SH-SY5Y (cell line): ENCODE results near the gene TMEM190.

Experiments
- GATA2 ChIP-seq: IDR thresholded peaks from 2 replicates; pipeline ENCODE4 v1.6.1; 2011; ENCODE audit warnings: mild to moderate bottlenecking, low read depth, low read length
- GATA3 ChIP-seq: IDR thresholded peaks from 2 replicates; pipeline ENCODE4 v1.6.1; 2011; ENCODE audit warnings: low read depth, mild to moderate bottlenecking, low read length, moderate library complexity

The TMEM190 gene

DNA sequence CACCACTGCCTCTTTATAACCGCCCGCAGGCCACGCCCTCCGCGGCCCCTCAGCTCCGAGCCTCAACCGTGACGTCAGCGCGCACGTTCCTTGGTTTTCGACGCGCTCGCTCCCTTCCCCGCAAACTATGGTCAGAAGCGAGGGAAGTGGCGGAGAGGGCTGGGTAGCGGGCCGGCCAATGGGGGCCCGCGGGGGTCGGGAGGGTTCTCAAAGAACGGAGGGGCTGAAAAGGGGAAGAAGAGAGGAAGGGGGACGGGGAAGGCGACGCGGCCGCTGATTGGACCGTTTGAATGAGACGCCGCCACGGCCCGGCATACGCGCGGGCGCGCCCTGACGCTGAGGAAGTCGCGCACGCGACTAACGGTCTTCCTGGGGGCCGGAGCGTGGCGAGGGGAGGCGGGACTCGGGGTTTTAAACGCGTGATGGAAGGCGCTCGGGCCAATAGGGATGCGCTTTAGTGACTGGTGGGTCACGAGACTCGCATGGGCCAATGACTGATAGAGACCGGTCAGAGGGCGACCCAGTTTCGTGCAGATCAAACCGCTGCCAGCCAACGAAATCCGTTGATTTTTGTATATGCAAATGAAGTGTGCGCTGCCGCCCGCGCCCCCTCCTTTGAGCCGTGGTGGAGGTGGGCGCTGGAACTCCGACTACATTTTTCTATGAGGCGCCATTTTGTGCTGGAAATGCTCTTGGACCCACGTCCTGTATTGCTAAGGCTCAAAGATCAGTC, 31.3 kb downstream of the TMEM190 start:
- TF ChIP-seq GATA3 (no peak), GATA2 (no peak)

DNA sequence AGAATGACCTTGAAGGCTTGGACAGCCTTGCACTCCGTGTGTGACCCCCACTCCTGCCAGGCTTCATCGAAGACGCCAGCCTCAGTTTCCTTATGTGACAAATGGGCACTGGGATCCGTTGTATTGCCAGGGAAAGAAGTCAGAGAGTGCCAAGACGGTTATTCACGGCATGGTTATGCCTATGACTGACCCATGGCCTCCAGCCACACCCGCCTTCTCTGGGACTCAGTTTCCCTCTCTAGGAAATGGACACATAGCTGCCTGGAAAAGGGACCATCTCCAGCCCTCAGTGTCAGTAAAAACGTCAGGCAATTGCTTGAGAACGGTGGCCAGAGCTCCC, 31.9 kb downstream of the TMEM190 start:
- TF ChIP-seq GATA3 (no peak), GATA2 (no peak)

DNA sequence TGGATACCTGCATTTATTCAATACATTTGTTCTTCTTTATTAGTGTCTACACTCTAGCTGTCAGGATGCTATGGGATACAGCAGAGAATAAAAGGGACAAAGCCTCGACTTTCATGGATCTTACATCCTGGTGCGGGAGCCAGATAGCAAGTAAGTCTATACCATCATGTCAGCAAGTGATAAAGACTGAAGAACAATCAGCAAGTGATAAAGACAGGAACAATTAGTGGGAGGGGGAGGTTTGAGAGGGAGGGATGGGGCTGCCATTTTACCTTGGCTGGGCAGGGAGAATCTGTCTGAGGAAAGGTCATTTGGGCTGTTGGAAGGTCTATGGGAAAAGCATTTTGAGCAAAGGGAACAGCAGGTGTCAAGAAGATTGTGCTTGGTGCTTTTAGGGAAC, 33.5 kb downstream of the TMEM190 start:
- no peak for TF ChIP-seq GATA3
- TF ChIP-seq GATA2 = no peak

DNA sequence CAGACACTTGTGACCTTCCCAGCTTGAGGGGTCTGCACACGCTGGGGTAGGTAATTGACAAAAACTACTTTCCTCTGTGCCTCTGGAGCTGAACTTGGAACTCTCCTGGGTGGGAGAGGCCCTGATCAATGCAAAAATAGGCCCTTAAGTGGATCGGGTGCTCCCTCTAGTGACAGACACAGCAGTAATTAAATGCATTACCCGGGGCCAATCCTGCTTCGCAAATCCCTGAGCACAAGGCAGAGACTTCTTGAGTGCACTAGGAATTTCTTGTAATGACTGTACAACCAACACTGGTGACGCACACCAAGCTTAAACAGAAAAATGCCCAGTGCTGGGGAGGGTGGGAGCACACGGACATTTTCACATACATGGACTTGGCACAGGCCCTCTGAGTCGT, 41.6 kb downstream of the TMEM190 start:
- TF ChIP-seq GATA3 (no peak), GATA2 (no peak)

DNA sequence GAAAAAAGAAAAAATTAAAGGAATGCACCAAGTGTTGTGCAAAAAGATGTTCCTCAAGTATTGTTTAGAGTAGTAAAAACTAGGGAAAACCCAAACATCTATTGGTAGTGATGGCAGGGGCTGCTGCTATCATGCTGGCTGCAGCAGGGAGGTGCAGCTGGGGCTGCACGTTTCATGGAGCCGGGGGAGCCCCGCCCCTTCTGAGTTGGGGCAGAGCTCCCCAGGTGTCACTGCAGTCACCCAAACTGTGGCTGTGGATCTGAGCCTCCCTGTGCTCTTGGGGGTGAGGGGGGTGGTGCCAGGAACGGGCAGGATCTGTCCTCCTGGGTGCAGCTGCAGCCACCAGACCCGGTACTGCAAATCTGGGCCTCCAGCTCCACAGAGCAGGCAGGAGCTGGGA, 42.5 kb downstream of the TMEM190 start:
- TF ChIP-seq GATA2 (no peak), GATA3 (no peak)

DNA sequence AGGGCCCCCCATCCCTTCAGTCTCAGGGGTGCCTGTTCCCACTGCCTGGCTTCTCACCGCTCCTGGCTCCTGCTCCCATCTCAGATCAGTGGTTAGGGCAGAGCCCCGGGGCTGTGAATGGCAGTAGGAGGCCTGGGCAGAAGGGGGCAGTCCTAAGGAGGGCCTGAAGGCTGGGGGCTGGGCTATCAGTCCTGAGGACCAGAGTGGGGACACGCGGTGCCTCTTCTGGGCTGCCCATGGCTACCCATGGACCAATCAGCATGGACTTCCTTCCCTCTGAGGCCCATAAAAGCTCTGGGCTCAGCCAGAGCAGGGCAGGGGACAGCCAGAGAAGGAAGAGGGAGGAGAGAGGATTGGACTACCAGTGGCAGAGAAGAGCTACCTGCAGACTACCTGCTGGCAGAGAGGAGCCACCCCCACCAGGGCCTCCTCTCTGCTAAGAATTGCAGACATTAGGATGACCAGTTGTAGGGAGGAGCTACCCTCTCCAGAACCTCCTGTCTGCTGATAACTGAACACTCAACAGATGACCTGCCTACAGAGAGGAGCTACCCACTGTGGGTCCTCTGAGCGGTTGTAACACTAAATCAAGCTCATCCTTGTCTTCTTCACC, 43.1 kb downstream of the TMEM190 start:
- TF ChIP-seq GATA2 (no peak), GATA3 (no peak)

DNA sequence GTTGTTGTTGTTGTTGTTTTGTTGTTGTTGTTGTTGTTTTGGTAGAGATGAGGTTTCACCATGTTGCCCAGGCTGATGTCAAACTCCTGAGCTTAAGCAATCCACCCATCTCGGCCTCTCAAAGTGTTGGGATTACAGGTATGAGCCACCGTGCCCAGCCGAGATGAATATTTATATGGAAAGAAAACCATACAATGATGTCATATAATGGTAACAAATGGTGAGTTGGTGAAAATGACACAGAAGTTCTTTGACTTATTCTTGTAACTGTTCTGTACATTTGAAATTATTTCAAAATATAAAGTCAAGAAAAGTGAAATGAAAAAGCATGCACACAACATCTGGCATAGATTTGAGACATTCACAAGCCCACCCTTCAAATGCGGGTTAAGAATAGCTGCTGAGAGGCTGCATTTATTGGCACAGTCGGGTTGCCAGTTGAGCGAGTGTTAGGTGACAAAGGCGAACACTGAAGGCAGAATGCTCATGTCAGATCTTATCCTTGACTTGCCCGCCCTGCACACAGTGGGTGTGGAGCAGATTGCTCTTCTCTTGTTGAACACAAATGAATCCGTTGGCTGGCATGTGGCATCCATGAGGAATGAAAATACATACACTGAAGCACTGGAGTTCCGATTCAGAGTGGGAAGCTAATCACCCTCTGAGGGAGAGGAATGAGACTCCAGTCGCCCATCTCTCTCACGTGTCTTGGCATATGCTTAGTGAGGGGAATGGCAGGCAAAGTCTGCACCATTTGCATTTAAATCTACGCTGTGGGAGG, 46.8 kb downstream of the TMEM190 start:
- TF ChIP-seq GATA2 = no peak
- TF ChIP-seq GATA3 = no peak

DNA sequence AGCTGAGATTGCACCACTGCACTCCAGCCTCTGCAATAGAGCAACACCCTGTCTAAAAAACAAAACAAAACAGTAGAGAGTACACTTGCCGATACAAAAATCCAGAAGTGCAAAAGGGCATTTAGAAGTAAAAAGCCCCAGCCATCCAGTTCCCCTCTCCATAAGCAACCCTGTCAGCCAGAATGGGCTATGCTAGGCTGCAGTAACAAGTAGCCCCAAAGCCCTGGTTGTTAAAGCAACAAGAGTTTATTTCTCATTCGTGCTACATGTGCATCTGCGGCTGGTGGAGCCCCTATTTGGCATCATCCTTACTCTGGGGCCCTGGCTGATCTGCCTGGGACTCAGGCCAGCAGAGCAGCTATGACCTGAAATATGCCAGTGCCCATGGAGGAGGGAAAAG, 47.9 kb downstream of the TMEM190 start:
- TF ChIP-seq GATA2 (no peak), GATA3 (no peak)

DNA sequence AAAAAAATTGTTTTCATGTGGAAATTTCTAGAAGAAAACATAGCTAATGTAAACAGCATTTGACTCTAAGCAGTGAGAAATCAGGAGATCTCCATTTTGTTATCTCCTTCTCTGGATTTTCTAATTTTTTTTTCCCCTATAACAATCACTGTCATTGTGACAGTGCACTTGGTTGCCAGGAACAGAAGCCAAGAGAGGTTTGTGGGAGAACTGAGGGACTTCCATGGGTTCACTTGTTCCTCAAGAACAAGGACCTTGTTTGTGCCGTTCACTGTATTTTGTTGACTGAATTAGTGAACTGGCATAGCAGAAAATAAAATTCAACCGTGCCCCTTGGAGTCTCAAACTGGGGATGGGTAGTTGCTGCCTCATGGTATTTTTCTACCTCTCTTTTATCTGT, 49.4 kb downstream of the TMEM190 start:
- no peak for TF ChIP-seq GATA3
- no peak for TF ChIP-seq GATA2
